Suprapubic skin (tissue), 4 donors: Measurements from ENCODE around the gene IZUMO1R. TPM values are rescaled to one million over a fixed set of nuclear protein-coding genes. Genes with fewer than 3 reads are reported as not detected.
"Not testable (repeated sequence)": the region's sequence is repeated elsewhere in the genome, so short reads cannot be mapped to it uniquely, and the experiment has no call there.

ENCODE experiments used
- DNase-seq, 2 donors: peaks; one replicate each; pipeline ENCODE4 v3.0.0-alpha.2; 2019; ENCODE audit warnings: low spot score in 2 of 2
- H3K27ac ChIP-seq: fragments of 200-600 bp; sonication (generic); one replicate; pipeline ENCODE4 v1.5.1; 2019
- H3K27me3 ChIP-seq: fragments of 200-600 bp; sonication (generic); one replicate; pipeline ENCODE4 v1.5.1; 2019
- H3K36me3 ChIP-seq: fragments of 200-600 bp; sonication (generic); one replicate; pipeline ENCODE4 v1.5.1; 2019
- H3K4me1 ChIP-seq: fragments of 200-600 bp; sonication (generic); one replicate; pipeline ENCODE4 v1.5.1; 2019
- H3K4me3 ChIP-seq: fragments of 200-600 bp; sonication (generic); one replicate; pipeline ENCODE4 v1.5.1; 2019; ENCODE audit warnings: mild to moderate bottlenecking
- H3K9me3 ChIP-seq: fragments of 200-600 bp; sonication (generic); one replicate; pipeline ENCODE4 v1.5.1; 2019
- CTCF ChIP-seq, 2 donors: fragments of 200-600 bp in 1 of 2; fragments of 450-650 bp in 1 of 2; sonication (generic) in 1 of 2; IDR thresholded peaks; one replicate each; pipeline ENCODE4 v1.5.1; 2016 to 2019; ENCODE audit warnings: antibody characterized with exemption in 2 of 2, mild to moderate bottlenecking in 1 of 2, moderate library complexity in 1 of 2
- EP300 ChIP-seq: sonication (generic); formaldehyde crosslinking; IDR thresholded peaks from one replicate; pipeline ENCODE4 v1.6.1; 2017; ENCODE audit warnings: antibody characterized with exemption
- POLR2A ChIP-seq, 2 donors: fragments of 450-650 bp; IDR thresholded peaks; one replicate each; pipeline ENCODE4 v1.6.1; 2017; ENCODE audit warnings: antibody characterized with exemption in 2 of 2, mild to moderate bottlenecking in 2 of 2, moderate library complexity in 2 of 2
- POLR2AphosphoS5 ChIP-seq, 3 donors: sonication (generic); formaldehyde crosslinking; IDR thresholded peaks; one replicate each; pipeline ENCODE4 v1.6.1; 2017; ENCODE audit warnings: antibody characterized with exemption in 3 of 3
- WGBS: methylation state at CpG from one replicate; pipeline ENCODE4 v1.1.5; 2018; 5-methylcytosine and 5-hydroxymethylcytosine counted together
- total RNA-seq, 4 donors: library from RNA; depleted of rRNA; stranded (reverse); fragments of >200 nt; gene quantifications; one replicate each; pipeline ENCODE4 v1.1.0, GENCODE V29; 2016

Gene IZUMO1R
- total RNA-seq, 4 donors from 2014 or later = not detected

GRCh38 chr11:94332814-94333213 is 28.4 kb downstream of the IZUMO1R start:
- H3K9me3 ChIP-seq = no peaks in the 10 kb centered on the region
- H3K4me1 ChIP-seq = peaks cover 5% of the 10 kb centered on the region
- H3K4me3 ChIP-seq = no peak overlapping the region
- no peak overlapping the region for H3K27ac ChIP-seq
- H3K27me3 ChIP-seq = peaks cover 3% of the 10 kb centered on the region
- no peak for TF ChIP-seq CTCF (IDR thresholded peaks at IDR 0.05)
- TF ChIP-seq POLR2AphosphoS5 (IDR thresholded peaks at IDR 0.05) = no peak
- no peak for TF ChIP-seq EP300
- no peak for TF ChIP-seq POLR2A (IDR thresholded peaks at IDR 0.05)
- no peaks in the 10 kb centered on the region for H3K36me3 ChIP-seq
- no peak for DNase-seq

- 94% methylated on average over 6 of the region's 6 CpGs for WGBS
- no peak overlapping the region for H3K27ac ChIP-seq
Observed at GRCh38 chr11:94336033-94336432, 31.7 kb downstream of the IZUMO1R start.

GRCh38 chr11:94338651-94339050 is 34.3 kb downstream of the IZUMO1R start:
- no peak for DNase-seq
- Histone ChIP-seq H3K27me3 (peaks cover 3% of the 10 kb centered on the region), H3K4me3 (no peak overlapping the region), H3K9me3 (no peaks in the 10 kb centered on the region), H3K27ac (no peak overlapping the region), H3K4me1 (no peaks in the 10 kb centered on the region), H3K36me3 (no peaks in the 10 kb centered on the region)
- TF ChIP-seq CTCF (IDR thresholded peaks at IDR 0.05) (no peak), EP300 (no peak), POLR2AphosphoS5 (IDR thresholded peaks at IDR 0.05) (no peak), POLR2A (IDR thresholded peaks at IDR 0.05) (no peak)
- 85% methylated on average over 3 of the region's 3 CpGs for WGBS

More at GRCh38 chr11:94336033-94336432, 31.7 kb downstream of the IZUMO1R start:
- no peak for DNase-seq
- no peaks in the 10 kb centered on the region for H3K4me1 ChIP-seq
- TF ChIP-seq POLR2A (IDR thresholded peaks at IDR 0.05) = no peak
- TF ChIP-seq EP300 = no peak
- no peak for TF ChIP-seq CTCF (IDR thresholded peaks at IDR 0.05)
- TF ChIP-seq POLR2AphosphoS5 (IDR thresholded peaks at IDR 0.05) = no peak
- no peaks in the 10 kb centered on the region for H3K9me3 ChIP-seq
- no peak overlapping the region for H3K4me3 ChIP-seq
- H3K27me3 ChIP-seq = peaks cover 3% of the 10 kb centered on the region
- no peaks in the 10 kb centered on the region for H3K36me3 ChIP-seq

DNA sequence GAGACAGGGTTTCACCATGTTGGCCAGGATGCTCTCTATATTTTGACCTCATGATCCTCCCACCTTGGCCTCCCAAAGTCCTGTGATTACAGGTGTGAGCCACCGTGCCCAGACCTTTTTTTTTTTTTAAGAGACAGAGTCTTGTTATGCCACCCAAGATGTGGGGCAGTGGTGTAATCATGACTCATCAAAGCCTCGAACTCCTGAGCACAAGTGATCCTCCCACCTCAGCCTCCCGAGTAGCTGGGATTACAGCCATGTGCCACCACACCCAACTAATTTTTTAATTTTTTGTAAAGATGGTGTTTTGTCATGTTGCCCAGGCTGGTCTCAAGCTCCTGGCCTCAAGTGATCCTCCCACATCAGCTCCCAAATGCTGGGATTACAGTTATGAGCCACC is 37.9 kb downstream of the IZUMO1R start:
- Histone ChIP-seq H3K4me1 (no peaks in the 10 kb centered on the region), H3K27me3 (no peaks in the 10 kb centered on the region), H3K27ac (no peak overlapping the region), H3K4me3 (no peak overlapping the region), H3K36me3 (no peaks in the 10 kb centered on the region), H3K9me3 (no peaks in the 10 kb centered on the region)
- DNase-seq = no peak
- TF ChIP-seq EP300 (no peak), CTCF (IDR thresholded peaks at IDR 0.05) (no peak), POLR2A (IDR thresholded peaks at IDR 0.05) (no peak), POLR2AphosphoS5 (IDR thresholded peaks at IDR 0.05) (no peak)
- 49% methylated on average over 3 of the region's 3 CpGs for WGBS

GRCh38 chr11:94343495-94343894 is 39.1 kb downstream of the IZUMO1R start:
- DNase-seq = no peak
- no peak for TF ChIP-seq POLR2A (IDR thresholded peaks at IDR 0.05)
- TF ChIP-seq CTCF (IDR thresholded peaks at IDR 0.05) = no peak
- TF ChIP-seq EP300 = no peak
- TF ChIP-seq POLR2AphosphoS5 (IDR thresholded peaks at IDR 0.05) = no peak
- Histone ChIP-seq H3K36me3 (no peaks in the 10 kb centered on the region), H3K27ac (no peak overlapping the region), H3K9me3 (no peaks in the 10 kb centered on the region), H3K27me3 (no peaks in the 10 kb centered on the region), H3K4me1 (no peaks in the 10 kb centered on the region), H3K4me3 (no peak overlapping the region)
- 61% methylated on average over 1 of the region's 1 CpG for WGBS

GRCh38 chr11:94346311-94346710 is 41.9 kb downstream of the IZUMO1R start:
- DNase-seq = not testable (repeated sequence)
- 92% methylated on average over 8 of the region's 8 CpGs for WGBS

DNA sequence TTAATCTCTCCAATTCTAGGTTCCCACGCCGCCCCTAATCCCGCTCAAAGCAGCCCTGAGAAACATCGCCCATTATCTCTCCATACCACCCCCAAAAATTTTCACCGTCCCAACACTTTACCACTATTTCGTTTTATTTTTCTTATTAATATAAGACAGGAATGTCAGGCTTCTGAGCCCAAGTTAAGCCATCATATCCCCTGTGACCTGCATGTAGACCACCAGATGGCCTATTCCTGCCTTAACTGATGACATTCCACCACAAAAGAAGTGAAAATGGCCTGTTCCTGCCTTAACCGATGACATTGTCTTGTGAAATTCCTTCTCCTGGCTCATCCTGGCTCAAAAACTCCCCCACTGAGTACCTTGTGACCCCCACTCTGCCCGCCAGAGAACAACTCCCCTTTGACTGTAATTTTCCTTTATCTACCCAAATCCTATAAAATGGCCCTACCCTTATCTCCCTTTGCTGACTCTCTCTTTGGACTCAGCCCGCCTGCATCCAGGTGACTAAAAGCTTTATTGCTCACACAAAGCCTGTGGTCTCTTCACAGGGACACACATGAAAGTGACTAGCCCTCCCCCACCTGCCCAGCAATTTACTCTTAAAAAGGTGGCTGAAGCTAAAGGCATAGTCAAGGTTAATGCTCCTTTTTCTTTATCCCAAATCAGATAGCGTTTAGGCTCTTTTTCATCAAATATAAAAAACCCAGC is 46.6 kb downstream of the IZUMO1R start:
- not testable (repeated sequence) for H3K27me3 ChIP-seq, H3K9me3 ChIP-seq, H3K4me1 ChIP-seq, H3K36me3 ChIP-seq, DNase-seq, H3K27ac ChIP-seq, H3K4me3 ChIP-seq
- 70% methylated on average over 10 of the region's 10 CpGs for WGBS

More at GRCh38 chr11:94346311-94346710, 41.9 kb downstream of the IZUMO1R start:
- H3K36me3 ChIP-seq, H3K27me3 ChIP-seq, H3K9me3 ChIP-seq, H3K4me3 ChIP-seq, H3K4me1 ChIP-seq, H3K27ac ChIP-seq: not testable (repeated sequence)
